DND-41 (cell line): ENCODE measurements around the gene TXNDC16.

Source experiments
- EZH2 ChIP-seq: IDR thresholded peaks from 3 replicates; pipeline ENCODE4 v1.6.1; 2012; ENCODE audit warnings: borderline replicate concordance, low read depth, mild to moderate bottlenecking, moderate library complexity, low read length, inconsistent platforms; ENCODE audit not compliant: severe bottlenecking
- TF ChIP-seq, protein P1 (sequence below): IDR thresholded peaks from 2 replicates; pipeline ENCODE4 v1.5.1; 2012; ENCODE audit warnings: borderline replicate concordance, low read length, moderate library complexity, mild to moderate bottlenecking; ENCODE audit not compliant: poor library complexity, severe bottlenecking; ENCODE audit errors: extremely low read depth

DNA sequence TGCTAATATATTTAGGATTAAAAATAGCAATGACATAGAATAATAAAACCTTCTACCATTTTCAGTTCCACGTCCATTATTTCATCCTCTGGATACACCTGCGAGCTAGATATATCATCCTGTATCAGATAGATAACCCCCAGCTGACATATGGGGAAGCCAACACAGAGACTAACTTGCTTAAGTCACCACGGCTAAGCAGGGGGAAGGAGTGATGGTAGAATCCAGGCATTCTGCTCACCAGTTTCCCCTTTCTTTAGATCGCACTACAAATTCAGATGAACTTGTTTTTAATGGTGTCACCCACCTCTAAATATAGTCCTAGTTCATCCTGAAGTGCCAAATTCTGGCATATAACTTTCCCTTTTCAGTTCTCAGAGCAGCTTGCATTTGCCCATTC, 110.1 kb downstream of the TXNDC16 start:
- TF ChIP-seq, protein P1, sequence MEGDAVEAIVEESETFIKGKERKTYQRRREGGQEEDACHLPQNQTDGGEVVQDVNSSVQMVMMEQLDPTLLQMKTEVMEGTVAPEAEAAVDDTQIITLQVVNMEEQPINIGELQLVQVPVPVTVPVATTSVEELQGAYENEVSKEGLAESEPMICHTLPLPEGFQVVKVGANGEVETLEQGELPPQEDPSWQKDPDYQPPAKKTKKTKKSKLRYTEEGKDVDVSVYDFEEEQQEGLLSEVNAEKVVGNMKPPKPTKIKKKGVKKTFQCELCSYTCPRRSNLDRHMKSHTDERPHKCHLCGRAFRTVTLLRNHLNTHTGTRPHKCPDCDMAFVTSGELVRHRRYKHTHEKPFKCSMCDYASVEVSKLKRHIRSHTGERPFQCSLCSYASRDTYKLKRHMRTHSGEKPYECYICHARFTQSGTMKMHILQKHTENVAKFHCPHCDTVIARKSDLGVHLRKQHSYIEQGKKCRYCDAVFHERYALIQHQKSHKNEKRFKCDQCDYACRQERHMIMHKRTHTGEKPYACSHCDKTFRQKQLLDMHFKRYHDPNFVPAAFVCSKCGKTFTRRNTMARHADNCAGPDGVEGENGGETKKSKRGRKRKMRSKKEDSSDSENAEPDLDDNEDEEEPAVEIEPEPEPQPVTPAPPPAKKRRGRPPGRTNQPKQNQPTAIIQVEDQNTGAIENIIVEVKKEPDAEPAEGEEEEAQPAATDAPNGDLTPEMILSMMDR = no peak
- no peak for TF ChIP-seq EZH2
